Natural killer cell treated with Interleukin-12 subunit alpha and Interleukin-12 subunit beta and Interleukin-15 and Interleukin-18, amount 100 ng/mL, for 72 hours (primary cell): ENCODE data around the gene COX18. TPM values are rescaled to one million over a fixed set of nuclear protein-coding genes. Genes with fewer than 3 reads are reported as not detected.

Source experiments
- ATAC-seq, 2 donors: fragments of 150-1000 bp; cut with Tn5 transposase in 1 of 2; sonication (Bioruptor Pico), chemical (Tn5 transposase) in 1 of 2; 2 replicates each; pipeline ENCODE4 v1.10.0; 2021
- DNase-seq: peaks from one replicate; pipeline ENCODE4 v3.0.0; 2022; ENCODE audit warnings: low spot score
- H3K27ac Mint-ChIP-seq, 2 donors: 1 replicate in 1 of 2; 2 replicates in 1 of 2; pipeline ENCODE4 v1.8.0; 2022; ENCODE audit warnings: mixed read lengths in 2 of 2, mild to moderate bottlenecking in 1 of 2, moderate library complexity in 1 of 2
- H3K27me3 Mint-ChIP-seq, 2 donors: 1 replicate in 1 of 2; 2 replicates in 1 of 2; pipeline ENCODE4 v1.8.0; 2022; ENCODE audit warnings: mixed read lengths in 2 of 2
- H3K36me3 Mint-ChIP-seq: one replicate; pipeline ENCODE4 v1.8.0; 2022; ENCODE audit warnings: mixed read lengths
- H3K4me1 Mint-ChIP-seq, 2 donors: 1 replicate in 1 of 2; 2 replicates in 1 of 2; pipeline ENCODE4 v1.8.0; 2022; ENCODE audit warnings: low read depth in 2 of 2, mixed read lengths in 2 of 2, mild to moderate bottlenecking in 1 of 2
- H3K4me3 Mint-ChIP-seq: one replicate; pipeline ENCODE4 v1.8.0; 2022; ENCODE audit warnings: mixed read lengths
- H3K9me3 Mint-ChIP-seq: 2 replicates; pipeline ENCODE4 v1.8.0; 2022; ENCODE audit warnings: mixed read lengths
- total RNA-seq, 2 donors: library from RNA; stranded (reverse); gene quantifications; one replicate each; pipeline ENCODE4 v1.2.3, GENCODE V29; 2022

COX18 gene
- total RNA-seq, 2 donors from 2014 or later: 12.7 to 16.6 TPM

GRCh38 chr4:73070074-73070390 is 516 bp upstream of the COX18 start:
- ATAC-seq (peak; percentile 4 to 22), DNase-seq (no peak)
- no peaks in the 10 kb centered on the region for H3K36me3 Mint-ChIP-seq
- H3K4me3 Mint-ChIP-seq: peak overlapping the region; percentile 90
- peaks cover 31 to 41% of the 10 kb centered on the region in 2 donors for H3K4me1 Mint-ChIP-seq
- no peaks in the 10 kb centered on the region for H3K27me3 Mint-ChIP-seq
- H3K9me3 Mint-ChIP-seq: no peaks in the 10 kb centered on the region
- H3K27ac Mint-ChIP-seq: peak overlapping the region; percentile 91 to 94

GRCh38 chr4:73068491-73069337 is 802 bp downstream of the COX18 start:
- Mint-ChIP-seq H3K27me3 (no peaks in the 10 kb centered on the region), H3K9me3 (no peaks in the 10 kb centered on the region), H3K36me3 (peaks cover 6% of the 10 kb centered on the region), H3K4me3 (peak overlapping the region; percentile 90), H3K4me1 (peaks cover 31 to 41% of the 10 kb centered on the region in 2 donors), H3K27ac (peak overlapping the region; percentile 91 to 94)
- DNase-seq: no peak
- no peak for ATAC-seq

- H3K4me3 Mint-ChIP-seq: peak overlapping the region; percentile 90
- H3K27ac Mint-ChIP-seq: peak overlapping the region; percentile 91 to 94
- no peak for DNase-seq
- no peak for ATAC-seq
- no peaks in the 10 kb centered on the region for H3K27me3 Mint-ChIP-seq
- H3K36me3 Mint-ChIP-seq: peaks cover 6% of the 10 kb centered on the region
- H3K9me3 Mint-ChIP-seq: no peaks in the 10 kb centered on the region
- peaks cover 31 to 41% of the 10 kb centered on the region in 2 donors for H3K4me1 Mint-ChIP-seq
Observed at GRCh38 chr4:73067971-73068394, 1.5 kb downstream of the COX18 start.

- peaks cover 31 to 41% of the 10 kb centered on the region in 2 donors for H3K4me1 Mint-ChIP-seq
- H3K27ac Mint-ChIP-seq: peak overlapping the region; percentile 91 to 94
- H3K27me3 Mint-ChIP-seq: no peaks in the 10 kb centered on the region
- ATAC-seq: no peak
- peak overlapping the region; percentile 90 for H3K4me3 Mint-ChIP-seq
- peaks cover 6% of the 10 kb centered on the region for H3K36me3 Mint-ChIP-seq
- H3K9me3 Mint-ChIP-seq: no peaks in the 10 kb centered on the region
- DNase-seq: peak; percentile 62
Observed at GRCh38 chr4:73066928-73067327, 2.6 kb downstream of the COX18 start.

GRCh38 chr4:73066445-73066844 is 3.1 kb downstream of the COX18 start:
- H3K4me1 Mint-ChIP-seq: peaks cover 31 to 41% of the 10 kb centered on the region in 2 donors
- H3K9me3 Mint-ChIP-seq: no peaks in the 10 kb centered on the region
- peak overlapping the region; percentile 91 to 94 for H3K27ac Mint-ChIP-seq
- H3K36me3 Mint-ChIP-seq: peaks cover 6% of the 10 kb centered on the region
- H3K4me3 Mint-ChIP-seq: peak overlapping the region; percentile 90
- no peak for ATAC-seq
- no peak for DNase-seq
- H3K27me3 Mint-ChIP-seq: no peaks in the 10 kb centered on the region

- no peak for ATAC-seq
- Mint-ChIP-seq H3K27me3 (no peaks in the 10 kb centered on the region), H3K4me1 (peaks cover 24 to 34% of the 10 kb centered on the region in 2 donors), H3K27ac (no peak overlapping the region), H3K4me3 (no peak overlapping the region), H3K36me3 (peaks cover 12% of the 10 kb centered on the region), H3K9me3 (no peaks in the 10 kb centered on the region)
- no peak for DNase-seq
Observed at GRCh38 chr4:73064536-73064935, 5.0 kb downstream of the COX18 start.

GRCh38 chr4:73055241-73055897 is 14.1 kb downstream of the COX18 start:
- DNase-seq (no peak), ATAC-seq (no peak)
- Mint-ChIP-seq H3K27ac (no peak overlapping the region), H3K4me3 (no peak overlapping the region), H3K9me3 (no peaks in the 10 kb centered on the region), H3K27me3 (no peaks in the 10 kb centered on the region), H3K4me1 (no peaks in the 10 kb centered on the region), H3K36me3 (peaks cover 21% of the 10 kb centered on the region)

GRCh38 chr4:73053974-73054480 is 15.5 kb downstream of the COX18 start:
- Mint-ChIP-seq H3K9me3 (no peaks in the 10 kb centered on the region), H3K36me3 (peaks cover 18% of the 10 kb centered on the region), H3K4me1 (no peaks in the 10 kb centered on the region), H3K27me3 (no peaks in the 10 kb centered on the region), H3K27ac (peak overlapping the region in 1 of 2 donors; percentile 57), H3K4me3 (no peak overlapping the region)
- DNase-seq: no peak
- no peak for ATAC-seq

GRCh38 chr4:73053076-73053475 is 16.4 kb downstream of the COX18 start:
- Mint-ChIP-seq H3K36me3 (peaks cover 8% of the 10 kb centered on the region), H3K4me3 (no peak overlapping the region), H3K27me3 (no peaks in the 10 kb centered on the region), H3K4me1 (no peaks in the 10 kb centered on the region), H3K27ac (no peak overlapping the region), H3K9me3 (no peaks in the 10 kb centered on the region)
- ATAC-seq (no peak), DNase-seq (no peak)

GRCh38 chr4:73051625-73052024 is 17.9 kb downstream of the COX18 start:
- no peaks in the 10 kb centered on the region for H3K27me3 Mint-ChIP-seq
- no peak overlapping the region for H3K4me3 Mint-ChIP-seq
- H3K27ac Mint-ChIP-seq: no peak overlapping the region
- H3K4me1 Mint-ChIP-seq: no peaks in the 10 kb centered on the region
- no peak for ATAC-seq
- H3K9me3 Mint-ChIP-seq: no peaks in the 10 kb centered on the region
- peaks cover 6% of the 10 kb centered on the region for H3K36me3 Mint-ChIP-seq
- no peak for DNase-seq

GRCh38 chr4:73045879-73046278 is 23.6 kb downstream of the COX18 start:
- Mint-ChIP-seq H3K9me3 (no peaks in the 10 kb centered on the region), H3K4me3 (no peak overlapping the region), H3K4me1 (no peaks in the 10 kb centered on the region), H3K27me3 (peaks cover 0 to 7% of the 10 kb centered on the region in 2 donors), H3K36me3 (no peaks in the 10 kb centered on the region), H3K27ac (no peak overlapping the region)
- ATAC-seq: no peak
- DNase-seq: no peak

GRCh38 chr4:73037057-73037456 is 32.5 kb downstream of the COX18 start:
- Mint-ChIP-seq H3K4me1 (no peaks in the 10 kb centered on the region), H3K27me3 (peaks cover 21 to 25% of the 10 kb centered on the region in 2 donors), H3K36me3 (no peaks in the 10 kb centered on the region), H3K9me3 (no peaks in the 10 kb centered on the region), H3K27ac (no peak overlapping the region), H3K4me3 (no peak overlapping the region)
- peak in 1 of 2 donors; percentile 11 for ATAC-seq
- no peak for DNase-seq

GRCh38 chr4:73036123-73036522 is 33.4 kb downstream of the COX18 start:
- H3K27me3 Mint-ChIP-seq: peaks cover 18 to 25% of the 10 kb centered on the region in 2 donors
- no peaks in the 10 kb centered on the region for H3K4me1 Mint-ChIP-seq
- no peaks in the 10 kb centered on the region for H3K9me3 Mint-ChIP-seq
- DNase-seq (no peak), ATAC-seq (no peak)
- H3K27ac Mint-ChIP-seq: no peak overlapping the region
- H3K36me3 Mint-ChIP-seq: no peaks in the 10 kb centered on the region
- H3K4me3 Mint-ChIP-seq: no peak overlapping the region

GRCh38 chr4:73034896-73035295 is 34.6 kb downstream of the COX18 start:
- no peak for DNase-seq
- Mint-ChIP-seq H3K27me3 (peaks cover 17 to 25% of the 10 kb centered on the region in 2 donors), H3K9me3 (no peaks in the 10 kb centered on the region), H3K4me1 (no peaks in the 10 kb centered on the region), H3K4me3 (no peak overlapping the region), H3K27ac (no peak overlapping the region), H3K36me3 (no peaks in the 10 kb centered on the region)
- no peak for ATAC-seq
